ENCODE results near the gene OARD1.

DNA sequence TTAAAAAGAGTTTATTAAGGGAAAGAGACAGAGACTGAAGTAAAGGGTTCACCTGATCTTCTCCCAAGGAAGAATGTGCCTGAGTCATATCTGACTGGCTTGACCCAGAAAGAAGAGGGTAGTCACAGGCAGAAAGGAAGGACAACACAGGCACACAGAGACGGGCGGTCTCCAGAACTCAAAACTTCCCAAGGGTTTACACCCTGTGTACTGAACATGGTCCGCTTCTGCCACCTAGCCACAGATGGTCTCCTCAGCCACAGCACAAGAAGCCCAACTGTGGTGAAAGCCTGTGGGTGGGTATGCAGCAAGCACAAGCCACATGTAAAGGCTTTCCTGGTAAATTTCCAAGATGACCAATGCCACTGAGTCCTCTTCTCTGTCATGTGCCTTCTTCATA lies 50.3 kb downstream of the OARD1 start:
- no peak for TF ChIP-seq CBFB (CRISPR knock-in tag; IDR thresholded peaks at IDR 0.05; ENCODE audit: low read depth)
- TF ChIP-seq JUN (CRISPR knock-in tag; IDR thresholded peaks at IDR 0.05): no peak

All from WTC11 (cell line).